Nephron (organoid): ENCODE data around the gene CSF2RB.

ENCODE experiments used
- H3K27ac Mint-ChIP-seq, 3 experiments: 2 replicates each; pipeline ENCODE4 v1.8.0; 2020; ENCODE audit warnings: mixed read lengths in 3 of 3, mild to moderate bottlenecking in 2 of 3, moderate library complexity in 1 of 3
- H3K27me3 Mint-ChIP-seq: 2 replicates; pipeline ENCODE4 v1.8.0; 2021; ENCODE audit warnings: low read depth, mild to moderate bottlenecking, moderate library complexity, mixed read lengths
- H3K36me3 Mint-ChIP-seq: 2 replicates; pipeline ENCODE4 v1.8.0; 2020; ENCODE audit warnings: low read depth, mixed read lengths
- H3K4me1 Mint-ChIP-seq: 2 replicates; pipeline ENCODE4 v1.8.0; 2020; ENCODE audit warnings: mixed read lengths
- H3K4me3 Mint-ChIP-seq, 3 experiments: 2 replicates each; pipeline ENCODE4 v1.8.0; 2020; ENCODE audit warnings: mild to moderate bottlenecking in 3 of 3, mixed read lengths in 3 of 3, moderate library complexity in 2 of 3
- H3K9me3 Mint-ChIP-seq: 2 replicates; pipeline ENCODE4 v1.8.0; 2020; ENCODE audit warnings: mixed read lengths
- TF ChIP-seq, protein P1 (sequence below), 3 experiments: fragments of 200-600 bp; sonication (generic); IDR thresholded peaks; one replicate each; pipeline ENCODE4 v1.5.0; 2021; ENCODE audit warnings: antibody characterized with exemption in 3 of 3; ENCODE audit not compliant: unreplicated experiment in 3 of 3

Gene CSF2RB

DNA sequence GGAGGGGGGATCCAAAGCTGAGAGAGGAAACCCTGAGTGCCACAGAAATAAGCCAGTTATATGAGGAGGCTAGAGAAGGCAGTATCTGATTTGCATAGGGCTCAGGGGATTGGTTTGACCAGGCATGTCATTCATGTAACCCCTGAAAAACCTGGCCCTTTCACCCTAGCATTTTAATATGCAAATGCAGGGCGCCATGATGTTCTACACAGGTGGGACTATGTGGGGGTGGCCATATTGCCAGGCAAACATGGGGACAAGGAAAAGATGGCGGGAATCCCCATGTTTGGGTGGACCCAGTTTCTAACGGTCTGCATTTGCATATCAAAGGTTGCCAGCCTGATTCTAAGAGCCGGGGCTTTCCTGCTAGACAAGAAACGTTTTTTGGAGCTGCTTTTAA lies 27.2 kb downstream of the CSF2RB start:
- TF ChIP-seq, protein P1, sequence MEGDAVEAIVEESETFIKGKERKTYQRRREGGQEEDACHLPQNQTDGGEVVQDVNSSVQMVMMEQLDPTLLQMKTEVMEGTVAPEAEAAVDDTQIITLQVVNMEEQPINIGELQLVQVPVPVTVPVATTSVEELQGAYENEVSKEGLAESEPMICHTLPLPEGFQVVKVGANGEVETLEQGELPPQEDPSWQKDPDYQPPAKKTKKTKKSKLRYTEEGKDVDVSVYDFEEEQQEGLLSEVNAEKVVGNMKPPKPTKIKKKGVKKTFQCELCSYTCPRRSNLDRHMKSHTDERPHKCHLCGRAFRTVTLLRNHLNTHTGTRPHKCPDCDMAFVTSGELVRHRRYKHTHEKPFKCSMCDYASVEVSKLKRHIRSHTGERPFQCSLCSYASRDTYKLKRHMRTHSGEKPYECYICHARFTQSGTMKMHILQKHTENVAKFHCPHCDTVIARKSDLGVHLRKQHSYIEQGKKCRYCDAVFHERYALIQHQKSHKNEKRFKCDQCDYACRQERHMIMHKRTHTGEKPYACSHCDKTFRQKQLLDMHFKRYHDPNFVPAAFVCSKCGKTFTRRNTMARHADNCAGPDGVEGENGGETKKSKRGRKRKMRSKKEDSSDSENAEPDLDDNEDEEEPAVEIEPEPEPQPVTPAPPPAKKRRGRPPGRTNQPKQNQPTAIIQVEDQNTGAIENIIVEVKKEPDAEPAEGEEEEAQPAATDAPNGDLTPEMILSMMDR (IDR thresholded peaks at IDR 0.05; ENCODE audit: unreplicated experiment in 3 of 3): no peak
- Mint-ChIP-seq H3K4me1 (no peaks in the 10 kb centered on the region), H3K36me3 (no peaks in the 10 kb centered on the region), H3K27me3 (peaks cover 6% of the 10 kb centered on the region), H3K9me3 (no peaks in the 10 kb centered on the region), H3K4me3 (no peak overlapping the region), H3K27ac (no peak overlapping the region)

DNA sequence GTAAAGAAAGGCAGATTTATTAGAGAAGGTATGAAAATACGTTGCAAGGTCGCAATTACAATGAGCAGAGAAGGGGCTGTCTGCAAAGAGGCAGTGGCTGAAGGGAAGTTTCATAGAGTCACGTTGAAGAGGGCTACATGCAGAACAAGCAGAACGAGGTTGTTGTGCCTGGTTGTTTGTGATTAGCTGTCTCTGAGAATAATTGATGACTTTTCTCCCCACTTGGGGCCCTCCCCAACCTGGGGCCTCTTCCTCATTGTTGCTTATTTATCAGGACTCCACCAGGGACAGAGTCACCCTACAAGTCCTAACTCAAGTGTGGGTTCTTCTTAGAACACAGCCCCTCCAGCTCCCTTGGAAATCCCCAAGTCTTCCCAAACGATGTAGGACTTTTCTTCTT lies 29.1 kb downstream of the CSF2RB start:
- H3K27ac Mint-ChIP-seq: no peak overlapping the region
- TF ChIP-seq, protein P1 (IDR thresholded peaks at IDR 0.05; ENCODE audit: unreplicated experiment in 3 of 3): no peak
- H3K4me3 Mint-ChIP-seq: no peak overlapping the region
- no peaks in the 10 kb centered on the region for H3K9me3 Mint-ChIP-seq
- H3K4me1 Mint-ChIP-seq: peaks cover 11% of the 10 kb centered on the region
- H3K27me3 Mint-ChIP-seq: peaks cover 9% of the 10 kb centered on the region
- H3K36me3 Mint-ChIP-seq: no peaks in the 10 kb centered on the region

DNA sequence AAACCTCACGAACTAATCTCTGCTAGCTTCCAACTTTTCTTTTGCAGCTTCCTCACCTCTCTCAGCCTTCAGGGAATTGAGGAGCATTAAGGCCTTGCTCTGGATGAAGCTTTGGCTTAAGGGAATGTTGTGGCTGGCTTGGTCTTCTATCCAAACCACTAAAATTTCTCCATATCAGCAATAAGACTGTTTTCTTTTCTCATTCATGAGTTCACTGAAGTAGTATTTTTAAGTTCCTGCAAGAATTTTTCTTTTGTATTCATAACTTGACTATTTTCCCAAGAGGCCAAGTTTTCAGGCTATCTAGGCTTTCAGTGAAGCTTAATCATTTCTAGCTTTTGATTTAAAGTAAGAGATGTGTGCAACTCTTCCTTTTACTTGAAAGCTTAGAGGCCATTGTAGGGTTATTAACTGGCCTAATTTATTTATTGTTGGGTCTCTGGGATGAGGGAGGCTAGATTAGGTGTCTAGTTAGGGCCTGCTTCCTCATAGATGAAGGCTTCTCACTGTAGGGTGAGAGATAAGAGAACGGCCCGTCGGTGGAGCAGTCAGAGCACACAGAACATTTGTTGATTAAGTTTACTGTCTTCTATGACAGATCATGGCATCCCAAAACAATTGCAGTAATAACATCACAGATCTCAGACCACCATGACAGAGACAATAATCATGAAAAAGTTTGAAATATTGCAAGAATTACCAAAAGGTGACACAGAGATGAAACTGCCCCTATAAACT lies 33.2 kb downstream of the CSF2RB start:
- TF ChIP-seq, protein P1 (IDR thresholded peaks at IDR 0.05; ENCODE audit: unreplicated experiment in 3 of 3): peak in 1 of 3 experiments; percentile 17
- Mint-ChIP-seq H3K9me3 (peaks cover 2% of the 10 kb centered on the region), H3K27me3 (peaks cover 5% of the 10 kb centered on the region), H3K4me1 (peaks cover 18% of the 10 kb centered on the region), H3K36me3 (no peaks in the 10 kb centered on the region), H3K27ac (peak overlapping the region; percentile 55 to 93 (median 69)), H3K4me3 (no peak overlapping the region)

DNA sequence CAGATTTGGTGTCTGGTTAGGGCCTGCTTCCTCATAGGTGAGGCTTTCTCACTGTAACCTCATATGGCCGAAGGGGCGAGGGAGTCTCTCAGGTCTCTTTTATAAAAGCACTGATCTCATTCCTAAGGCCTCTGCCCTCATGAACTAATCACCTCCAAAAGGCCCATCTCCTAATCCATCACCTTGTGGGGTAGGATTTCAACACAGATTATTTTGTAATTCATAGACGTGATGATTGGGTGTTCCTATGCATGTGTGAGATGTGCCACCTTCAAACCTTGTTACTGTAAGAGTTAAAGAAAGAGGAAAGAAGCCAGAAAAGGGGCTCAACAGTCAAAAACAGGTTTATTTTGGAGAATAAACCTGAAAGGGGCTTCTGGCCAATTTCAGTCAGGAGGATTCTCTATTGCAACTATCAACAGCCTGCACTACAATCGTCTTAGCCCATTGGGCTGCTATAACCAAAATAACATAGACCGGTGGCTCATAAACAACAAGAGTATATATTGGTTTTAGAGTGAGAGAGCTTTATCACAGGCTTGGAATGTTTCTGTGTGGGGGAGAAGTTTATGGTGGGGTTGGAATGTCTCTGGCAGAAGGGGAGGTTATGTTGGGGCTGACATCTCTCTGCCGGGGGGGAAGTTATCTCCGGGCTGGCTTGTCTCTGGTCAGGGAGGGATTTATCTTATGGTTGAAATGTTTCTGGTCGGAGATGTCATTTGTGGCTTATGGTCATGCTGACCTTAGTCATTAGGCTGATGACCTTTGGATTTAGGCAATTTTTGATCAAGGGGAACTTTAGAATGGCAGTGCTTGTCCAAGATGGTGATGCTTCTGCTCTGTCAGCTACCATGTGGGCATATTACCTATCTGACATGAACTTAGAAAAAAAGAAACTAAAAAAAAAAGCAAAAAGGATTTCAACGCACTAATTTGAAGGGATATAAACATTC lies 35.1 kb downstream of the CSF2RB start:
- H3K9me3 Mint-ChIP-seq: peaks cover 2% of the 10 kb centered on the region
- peak overlapping the region; percentile 12 to 73 (median 52) for H3K27ac Mint-ChIP-seq
- TF ChIP-seq, protein P1 (IDR thresholded peaks at IDR 0.05; ENCODE audit: unreplicated experiment in 3 of 3): no peak

DNA sequence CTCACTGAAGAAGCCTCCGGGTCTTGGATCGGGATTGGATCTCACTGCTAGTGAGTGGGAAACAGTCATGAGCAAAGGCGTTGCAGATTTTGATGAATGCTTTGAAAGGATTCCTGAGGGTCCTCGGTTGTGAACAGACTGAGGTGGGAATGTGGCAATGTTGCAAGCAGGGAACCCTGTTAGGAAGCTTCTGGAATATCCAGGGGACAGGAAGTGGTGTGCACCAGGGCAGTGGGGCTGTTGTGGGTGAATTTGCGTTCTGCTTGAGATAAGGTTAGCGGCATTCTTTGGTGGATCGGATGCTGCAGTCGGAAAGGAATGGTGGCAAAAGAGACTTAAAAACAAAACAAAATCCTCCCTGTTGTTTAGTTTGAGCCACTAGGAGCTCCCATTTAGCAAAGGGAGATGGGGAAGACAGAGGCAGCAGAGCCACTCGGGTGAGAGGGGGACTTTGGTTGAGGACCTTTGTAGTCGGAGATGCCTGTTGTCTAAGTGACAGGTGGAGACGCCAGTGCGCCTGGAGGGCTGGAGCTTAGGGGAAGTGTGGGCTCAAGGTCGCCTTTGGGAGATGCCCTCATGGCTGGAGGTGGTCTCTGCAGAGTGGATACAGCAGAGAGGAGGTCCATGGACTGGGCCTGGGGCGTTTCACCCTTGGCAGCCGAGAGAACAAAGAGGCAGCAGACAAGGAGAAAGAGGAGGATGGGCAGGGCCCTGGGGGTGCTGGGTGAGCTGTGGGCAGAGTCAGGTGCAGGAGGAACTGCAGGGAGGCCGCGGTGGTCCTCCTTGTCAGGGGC lies 37.6 kb downstream of the CSF2RB start:
- peaks cover 18% of the 10 kb centered on the region for H3K4me1 Mint-ChIP-seq
- H3K4me3 Mint-ChIP-seq: no peak overlapping the region

More for the DNA sequence above, 35.1 kb downstream of the CSF2RB start:
- no peaks in the 10 kb centered on the region for H3K36me3 Mint-ChIP-seq
- peaks cover 7% of the 10 kb centered on the region for H3K27me3 Mint-ChIP-seq
- no peak overlapping the region for H3K4me3 Mint-ChIP-seq
- peaks cover 18% of the 10 kb centered on the region for H3K4me1 Mint-ChIP-seq

More for the DNA sequence above, 37.6 kb downstream of the CSF2RB start:
- Mint-ChIP-seq H3K36me3 (no peaks in the 10 kb centered on the region), H3K9me3 (peaks cover 10% of the 10 kb centered on the region), H3K27ac (no peak overlapping the region), H3K27me3 (peaks cover 11% of the 10 kb centered on the region)
- TF ChIP-seq, protein P1 (IDR thresholded peaks at IDR 0.05; ENCODE audit: unreplicated experiment in 3 of 3): no peak
